A673 (cell line): ENCODE measurements around the gene AAGAB. TPM values are rescaled to one million over a fixed set of nuclear protein-coding genes. Genes with fewer than 3 reads are reported as not detected.

Experiments used
- BruUV-seq: library from RNA; stranded (reverse); fragments of 400-500 nt; replicated peaks from 2 replicates; lab custom pipeline; 2021; lab: Mats Ljungman, UMichigan
- CTCF ChIA-PET: fragments of 300-600 bp; sonication (Branson Sonifier 250); formaldehyde crosslinking; loops from one replicate; lab custom pipeline; 2022; ENCODE audit warnings: antibody characterized with exemption; lab: Charles Lee
- POLR2A ChIA-PET: fragments of 300-600 bp; sonication (Branson Sonifier 250); formaldehyde crosslinking; loops from one replicate; lab custom pipeline; 2022; ENCODE audit warnings: antibody characterized with exemption; ENCODE audit not compliant: low non-redundant PET; lab: Charles Lee
- DNase-seq: peaks from one replicate; pipeline ENCODE4 v3.0.0-alpha.2; 2015; ENCODE audit warnings: low spot score
- H3K27ac ChIP-seq: fragments of 200-600 bp; sonication (generic); 2 replicates; pipeline ENCODE4 v1.5.1; 2016; ENCODE audit warnings: mixed run types, low read depth, mild to moderate bottlenecking, mixed read lengths, antibody characterized with exemption, low read length; ENCODE audit not compliant: poor library complexity, severe bottlenecking
- H3K27me3 ChIP-seq: fragments of 200-600 bp; sonication (generic); replicated peaks from 2 replicates; pipeline ENCODE4 v1.6.1; 2017; ENCODE audit warnings: mixed run types, low read depth, mild to moderate bottlenecking, mixed read lengths, antibody characterized with exemption, low read length; ENCODE audit not compliant: insufficient read depth, poor library complexity
- H3K36me3 ChIP-seq: fragments of 200-600 bp; sonication (generic); 2 replicates; pipeline ENCODE4 v1.6.1; 2016; ENCODE audit warnings: mixed run types, mild to moderate bottlenecking, mixed read lengths, antibody characterized with exemption, low read length; ENCODE audit not compliant: insufficient read depth, poor library complexity, severe bottlenecking
- H3K4me1 ChIP-seq: fragments of 200-600 bp; sonication (generic); 2 replicates; pipeline ENCODE4 v1.6.1; 2017; ENCODE audit warnings: mixed run types, mild to moderate bottlenecking, mixed read lengths, antibody characterized with exemption, low read length; ENCODE audit not compliant: insufficient read depth, poor library complexity, severe bottlenecking
- H3K4me3 ChIP-seq: fragments of 200-600 bp; sonication (generic); 2 replicates; pipeline ENCODE4 v1.5.1; 2016; ENCODE audit warnings: low read depth, mixed run types, mild to moderate bottlenecking, mixed read lengths, low read length; ENCODE audit not compliant: poor library complexity, severe bottlenecking
- H3K9me3 ChIP-seq: fragments of 200-600 bp; sonication (generic); 2 replicates; pipeline ENCODE4 v1.6.1; 2016; ENCODE audit warnings: mixed run types, low read depth, mild to moderate bottlenecking, mixed read lengths, antibody characterized with exemption, low read length; ENCODE audit not compliant: poor library complexity, severe bottlenecking
- CTCF ChIP-seq: fragments of 300-800, 200-600 bp; sonication (generic); conservative IDR thresholded peaks from 2 replicates; pipeline ENCODE4 v1.5.1; 2017; ENCODE audit warnings: low read depth, mild to moderate bottlenecking, antibody characterized with exemption, low read length, moderate library complexity, mixed read lengths
- EZH2 ChIP-seq: fragments of 200-600 bp; sonication (generic); IDR thresholded peaks from 2 replicates; pipeline ENCODE4 v1.6.1; 2017; ENCODE audit warnings: borderline replicate concordance, low read depth, mild to moderate bottlenecking, mixed read lengths, antibody characterized with exemption, low read length; ENCODE audit not compliant: poor library complexity, severe bottlenecking
- intact Hi-C: fragments of 100-400 bp; cut with micrococcal nuclease; formaldehyde crosslinking; loops from one replicate; pipeline ENCODE4 v1.10.0; 2022; ENCODE audit not compliant: unreplicated experiment
- total RNA-seq: library from RNA; stranded (reverse); gene quantifications from 2 replicates; pipeline ENCODE4 v1.2.3, GENCODE V29; 2021

The AAGAB gene
- total RNA-seq, 1 experiment from 2014 or later: 54.8 TPM

- no peak overlapping the region for H3K4me3 ChIP-seq
- ChIA-PET CTCF (no interaction called here), POLR2A (no interaction called here)
- H3K9me3 ChIP-seq: no peaks in the 10 kb centered on the region
- DNase-seq: peak; percentile 79
- BruUV-seq: no TSS peak
- H3K27me3 ChIP-seq: no peaks in the 10 kb centered on the region
- H3K27ac ChIP-seq: peak overlapping the region; percentile 58
- intact Hi-C loops: no loop called here
- H3K36me3 ChIP-seq: no peaks in the 10 kb centered on the region
- peaks cover 28% of the 10 kb centered on the region for H3K4me1 ChIP-seq
- TF ChIP-seq EZH2 (no peak), CTCF (no peak)
Measured at GRCh38 chr15:67175643-67176071, 78.8 kb downstream of the AAGAB start.

GRCh38 chr15:67174864-67175573 is 79.4 kb downstream of the AAGAB start:
- Histone ChIP-seq H3K4me3 (no peak overlapping the region), H3K9me3 (no peaks in the 10 kb centered on the region), H3K36me3 (no peaks in the 10 kb centered on the region), H3K27me3 (no peaks in the 10 kb centered on the region), H3K4me1 (peaks cover 28% of the 10 kb centered on the region), H3K27ac (peak overlapping the region; percentile 58)
- CTCF ChIA-PET: no interaction called here
- TF ChIP-seq EZH2 (no peak), CTCF (no peak)
- no TSS peak for BruUV-seq
- POLR2A ChIA-PET: no interaction called here
- DNase-seq: no peak
- intact Hi-C loops: no loop called here

GRCh38 chr15:67174446-67174845 is 80.0 kb downstream of the AAGAB start:
- no peak overlapping the region for H3K4me3 ChIP-seq
- H3K36me3 ChIP-seq: no peaks in the 10 kb centered on the region
- peaks cover 28% of the 10 kb centered on the region for H3K4me1 ChIP-seq
- POLR2A ChIA-PET: no interaction called here
- no peak for DNase-seq
- intact Hi-C loops: no loop called here
- H3K9me3 ChIP-seq: no peaks in the 10 kb centered on the region
- no peaks in the 10 kb centered on the region for H3K27me3 ChIP-seq
- TF ChIP-seq EZH2: no peak
- no peak for TF ChIP-seq CTCF
- H3K27ac ChIP-seq: no peak overlapping the region
- CTCF ChIA-PET: no interaction called here
- BruUV-seq: no TSS peak
